Stimulated activated CD4-positive, alpha-beta T cell treated with anti-CD3 and anti-CD28 coated beads, Interleukin-15, amount 100 ng/mL, for 48 hours (primary cell): ENCODE results near the gene HMX1.

Experiments
- DNase-seq, 2 donors: peaks; one replicate each; pipeline ENCODE4 v3.0.0-alpha.2; 2020; ENCODE audit warnings: low read depth in 2 of 2

HMX1 gene

GRCh38 chr4:8868321-8869001, 3.2 kb downstream of the HMX1 start:
- DNase-seq: no peak

DNA sequence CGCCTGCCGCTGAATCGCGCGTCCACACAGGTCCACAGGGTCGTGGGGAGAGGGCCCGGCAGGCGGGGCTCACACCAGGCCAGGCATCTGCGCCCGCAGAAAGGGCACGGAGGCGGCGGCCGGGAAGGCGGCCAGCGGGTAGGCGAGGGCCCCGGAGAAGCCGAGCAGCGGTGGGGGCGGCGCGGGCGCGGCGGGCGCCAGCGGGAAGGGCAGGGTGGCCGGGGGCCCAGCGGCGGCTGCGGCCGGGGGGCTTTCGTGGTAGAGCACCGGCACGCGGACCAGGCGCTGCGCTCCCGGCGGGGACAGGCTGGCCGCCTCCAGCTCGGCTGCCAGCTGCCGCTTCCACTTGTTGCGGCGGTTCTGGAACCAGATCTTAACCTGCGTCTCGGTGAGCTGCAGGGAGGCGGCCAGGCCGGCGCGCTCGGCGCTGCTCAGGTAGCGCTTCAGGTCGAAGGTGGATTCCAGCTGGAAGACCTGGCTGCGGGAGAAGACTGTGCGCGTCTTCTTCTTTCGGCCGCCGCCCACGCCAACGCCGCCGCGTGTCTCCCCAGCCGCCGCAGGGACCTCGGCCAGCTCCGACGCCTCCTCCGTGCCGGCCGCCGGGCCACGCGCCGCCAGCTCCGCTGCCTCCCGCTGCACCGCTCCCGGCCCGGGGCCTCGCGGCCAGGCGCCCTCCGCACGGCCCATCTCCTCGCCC, 3.9 kb downstream of the HMX1 start:
- no peak for DNase-seq

DNA sequence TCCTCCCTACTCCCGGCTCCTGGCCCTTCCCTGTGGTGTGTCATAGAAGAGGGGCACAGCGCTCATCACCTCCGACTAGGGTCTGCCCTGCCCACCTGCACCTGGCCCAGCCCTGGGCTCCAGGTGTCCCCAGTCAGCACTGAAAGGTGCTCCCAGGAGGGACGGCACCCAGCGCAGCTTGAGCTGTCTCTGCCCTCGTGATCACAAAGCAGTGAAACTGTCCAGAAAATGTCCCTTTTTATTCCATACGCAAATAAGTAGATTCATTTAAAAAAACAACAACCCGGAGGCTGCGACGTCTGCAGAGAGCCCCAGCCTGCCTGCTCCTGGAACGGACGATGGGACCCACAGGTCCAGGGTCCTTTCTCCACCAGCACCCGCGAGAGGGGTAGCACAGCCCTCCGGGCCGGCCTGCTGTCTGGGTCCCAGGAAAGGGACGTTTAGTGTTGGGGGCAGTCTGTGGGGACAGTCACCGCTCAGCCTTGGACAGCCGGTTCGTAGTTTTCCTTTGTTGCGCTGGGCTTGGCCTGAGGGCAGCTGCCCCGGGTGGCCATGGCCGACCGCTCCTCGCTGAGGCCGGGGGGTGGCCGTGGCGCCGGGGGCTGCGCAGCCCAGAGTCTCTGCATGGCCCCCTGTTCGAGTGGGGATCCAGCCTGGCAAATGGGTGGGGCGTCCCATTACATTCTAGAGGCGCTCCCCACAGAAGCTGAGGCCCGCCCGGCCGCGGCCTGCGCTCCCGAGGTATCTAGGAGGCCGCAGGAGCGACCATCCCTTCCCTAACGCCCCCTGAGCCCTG, 4.6 kb downstream of the HMX1 start:
- no peak for DNase-seq

DNA sequence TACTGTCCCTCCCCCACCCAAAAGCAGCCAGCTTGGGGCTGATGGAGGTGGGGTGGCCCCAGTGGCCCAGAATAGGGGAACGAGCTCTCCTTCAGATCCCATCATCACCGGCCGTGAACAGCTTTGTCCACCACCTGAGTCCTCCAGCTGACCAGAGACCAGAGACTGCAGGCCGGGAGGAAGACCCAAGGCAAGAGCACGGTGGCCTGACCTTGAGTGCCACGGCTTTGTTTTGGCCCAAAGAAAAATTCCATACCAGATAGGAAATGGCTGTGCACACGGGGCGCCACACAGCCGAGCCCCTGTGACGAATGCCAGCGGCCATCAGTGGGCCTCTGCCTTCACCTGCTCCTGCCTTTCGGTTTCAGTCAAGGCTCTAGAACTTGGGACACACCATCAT, 5.2 kb downstream of the HMX1 start:
- DNase-seq: no peak

GRCh38 chr4:8865681-8866310, 5.8 kb downstream of the HMX1 start:
- DNase-seq: no peak

DNA sequence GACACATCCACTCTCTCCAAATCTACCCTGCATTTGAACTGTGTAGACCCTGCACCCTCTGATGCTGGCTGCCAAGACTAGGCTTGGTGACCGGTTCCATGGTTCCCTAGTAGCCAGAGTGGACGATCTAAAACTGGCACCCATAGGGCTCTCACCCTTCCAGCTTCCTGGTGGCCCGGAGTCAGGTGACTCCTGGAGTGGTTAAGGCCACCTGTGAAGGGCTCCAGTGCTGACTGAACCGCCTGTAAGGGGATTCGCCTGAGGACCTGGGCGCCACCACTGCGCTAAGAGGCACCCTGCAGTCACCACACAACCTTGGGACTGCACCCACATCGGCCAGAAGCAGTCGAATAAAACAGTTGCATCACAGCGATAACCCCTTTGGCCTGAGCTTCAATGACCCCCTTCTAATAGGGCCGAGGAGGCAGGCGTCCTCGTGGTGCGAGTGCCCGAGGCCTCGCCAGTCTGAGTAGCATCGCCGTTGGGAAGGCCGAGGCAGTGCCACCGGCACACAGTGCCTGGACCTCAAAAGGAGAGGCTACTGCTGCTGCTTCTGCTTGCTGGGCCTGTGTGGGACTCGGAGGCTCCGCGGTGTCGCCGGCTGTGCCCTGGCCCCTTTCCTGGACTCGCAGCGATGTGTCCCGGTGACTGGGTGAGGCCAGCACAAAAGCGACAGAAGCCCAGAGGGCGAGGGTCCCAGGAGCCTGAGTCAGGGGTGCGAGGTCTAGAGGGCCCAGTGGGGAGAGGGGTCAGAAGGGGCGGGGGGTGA, 6.5 kb downstream of the HMX1 start:
- no peak for DNase-seq

DNA sequence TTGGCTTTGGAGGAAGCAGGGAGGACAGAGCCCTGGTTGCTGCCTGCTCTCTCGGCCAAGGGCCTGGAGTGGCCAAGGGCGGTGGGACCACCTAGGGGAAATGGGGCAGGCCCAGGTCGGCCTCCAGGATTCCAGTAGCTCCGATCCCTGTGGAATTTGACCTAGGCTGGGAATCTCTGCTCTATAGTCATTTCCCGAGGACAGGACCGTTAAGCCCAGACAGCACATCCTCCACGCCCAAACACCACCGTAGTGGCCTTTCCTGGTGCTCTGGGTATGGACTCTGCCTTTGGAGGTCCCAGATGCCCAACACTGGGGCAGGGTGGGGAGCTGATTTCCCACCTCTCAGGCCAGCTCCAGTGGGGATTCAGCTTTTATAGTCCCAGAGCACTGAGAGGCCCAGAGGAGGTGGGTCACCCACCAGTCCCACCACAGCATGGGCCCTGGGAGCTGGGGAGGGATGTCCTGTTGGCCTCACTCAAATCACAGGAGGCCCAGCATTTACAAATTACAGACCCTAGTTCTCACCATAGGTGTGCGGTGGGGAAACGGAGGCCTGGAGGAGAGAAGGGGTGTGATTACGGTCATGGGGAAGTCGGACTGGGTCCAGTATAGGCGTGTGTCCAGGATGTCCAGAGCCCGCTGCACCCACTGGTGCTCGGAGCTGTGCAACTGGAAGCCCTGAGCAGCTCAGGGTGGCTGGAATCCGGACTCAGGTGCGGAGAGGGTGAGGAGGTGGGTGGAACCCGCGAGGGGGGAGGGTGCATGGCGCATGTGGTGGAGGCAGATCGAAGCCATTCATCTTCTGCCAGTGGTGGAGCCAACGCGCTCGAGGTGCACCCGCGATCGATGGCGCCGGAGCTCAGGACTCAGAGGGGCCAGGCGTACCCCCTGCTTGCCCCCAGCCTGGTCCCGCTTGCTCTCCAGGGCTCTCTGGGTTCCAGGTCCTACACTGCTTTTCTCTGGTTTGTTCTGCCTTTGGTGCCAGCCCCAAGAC, 7.7 kb downstream of the HMX1 start:
- no peak for DNase-seq

GRCh38 chr4:8862800-8863685, 8.6 kb downstream of the HMX1 start:
- DNase-seq: no peak

- DNase-seq: no peak
Observed at GRCh38 chr4:8862334-8862733, 9.3 kb downstream of the HMX1 start.

GRCh38 chr4:8861576-8862295, 9.9 kb downstream of the HMX1 start:
- no peak for DNase-seq

DNA sequence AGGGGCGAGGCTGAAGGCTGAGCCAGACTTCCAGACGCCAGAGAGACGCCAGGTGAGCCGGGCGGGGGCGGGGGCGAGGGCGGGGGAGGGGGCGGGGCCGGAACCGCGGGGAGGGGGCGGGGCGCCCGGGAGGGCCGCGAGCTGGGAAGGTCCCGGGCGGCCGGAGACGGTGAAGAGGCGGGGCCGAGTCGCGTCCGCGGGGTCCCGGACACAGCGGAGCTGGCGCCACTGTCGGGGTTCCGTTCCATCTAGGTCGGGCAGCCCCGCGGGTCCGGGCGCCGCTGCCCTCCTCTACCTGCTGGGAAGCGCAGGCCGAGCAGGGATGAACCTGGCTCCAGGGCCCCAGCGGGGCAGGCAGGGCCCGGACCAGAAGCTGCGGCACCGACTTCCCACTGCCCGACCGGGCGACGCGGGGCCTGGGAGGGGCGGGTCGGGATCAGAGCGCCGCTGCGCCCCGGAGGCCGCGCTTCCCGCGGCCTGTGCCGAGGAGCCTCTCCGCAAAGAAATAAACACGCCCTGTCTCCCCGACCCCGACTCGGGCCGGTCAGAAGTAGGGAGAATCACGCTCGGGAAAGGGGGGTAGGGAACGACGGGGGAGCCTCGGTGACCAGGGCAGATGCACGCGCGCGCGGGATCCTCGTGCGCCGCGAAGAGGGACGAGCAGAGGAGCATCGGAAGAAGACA, 10.6 kb downstream of the HMX1 start:
- no peak for DNase-seq

GRCh38 chr4:8860096-8860891, 11.3 kb downstream of the HMX1 start:
- no peak for DNase-seq

DNA sequence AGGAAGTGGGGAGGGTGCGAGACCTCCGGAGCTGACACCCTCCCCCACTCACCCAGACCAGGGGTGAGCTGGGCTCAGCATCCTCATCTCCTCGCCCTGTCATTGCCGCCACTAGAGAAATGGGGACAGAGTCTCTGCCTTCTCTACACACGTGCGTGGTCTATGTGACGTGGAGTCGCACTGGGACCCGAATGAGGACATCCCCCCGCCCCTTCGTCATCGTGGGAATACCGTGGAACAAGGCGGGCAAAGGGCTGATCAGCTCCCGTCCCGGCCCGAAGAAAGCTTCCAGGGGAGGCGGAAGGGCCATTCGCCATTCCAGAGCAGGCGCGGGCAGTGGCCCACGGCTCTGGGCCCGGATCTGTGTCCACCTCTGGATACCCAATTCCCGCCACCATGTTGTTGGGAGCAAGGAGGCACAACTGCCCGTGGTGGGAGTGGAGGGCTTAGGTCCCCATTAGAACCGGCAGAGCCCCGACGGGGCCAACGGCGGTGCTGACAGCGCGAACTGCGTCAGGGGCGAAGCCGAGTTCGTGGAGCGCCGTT, 12.0 kb downstream of the HMX1 start:
- no peak for DNase-seq

GRCh38 chr4:8858701-8859210, 12.9 kb downstream of the HMX1 start:
- no peak for DNase-seq

- no peak for DNase-seq
Observed at GRCh38 chr4:8857766-8858700, 13.6 kb downstream of the HMX1 start.
